ENCODE measurements around the gene SPSB2. TPM values are rescaled to one million over a fixed set of nuclear protein-coding genes. Genes with fewer than 3 reads are reported as not detected.

Gene SPSB2
- total RNA-seq, 1 donor = 11.9 TPM

DNA sequence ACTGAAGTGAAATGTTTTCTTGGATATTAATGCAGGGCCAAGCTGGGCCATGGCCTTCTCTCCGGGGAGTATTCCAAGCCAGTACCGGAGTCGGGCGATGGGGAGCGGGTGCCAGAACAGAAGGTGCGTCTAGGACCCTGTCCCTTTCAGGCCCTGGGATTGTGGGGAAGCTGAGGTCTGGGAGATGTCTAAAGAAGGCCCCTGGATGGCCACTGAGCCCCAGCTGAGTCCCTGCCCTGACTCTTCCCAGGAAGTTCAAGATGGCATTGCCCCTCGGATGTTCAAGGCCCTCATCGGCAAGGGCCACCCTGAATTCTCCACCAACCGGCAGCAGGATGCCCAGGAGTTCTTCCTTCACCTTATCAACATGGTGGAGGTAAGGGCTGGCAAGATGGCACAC, 13.0 kb downstream of the SPSB2 start:
- Histone ChIP-seq H3K4me2 (ENCODE audit: insufficient read depth, low read length) (no peak overlapping the region), H2AFZ (ENCODE audit: low read length) (no peak overlapping the region), H3K27ac (ENCODE audit: low read depth, low read length) (no peak overlapping the region), H3K79me2 (ENCODE audit: insufficient read depth, low read length) (peaks cover 20% of the 10 kb centered on the region), H3K27me3 (ENCODE audit: insufficient read depth, low read length) (no peaks in the 10 kb centered on the region), H3K9me3 (ENCODE audit: low read depth, low read length) (no peaks in the 10 kb centered on the region), H3K4me3 (ENCODE audit: insufficient read depth, low read length) (no peak overlapping the region), H4K20me1 (ENCODE audit: insufficient read depth, low read length) (no peaks in the 10 kb centered on the region), H3K36me3 (ENCODE audit: insufficient read depth, low read length) (peaks cover 83% of the 10 kb centered on the region), H3K4me1 (ENCODE audit: insufficient read depth, low read length) (peaks cover 5% of the 10 kb centered on the region)
- no peak for TF ChIP-seq CTCF (IDR thresholded peaks at IDR 0.05; ENCODE audit: extremely low read depth, low read depth, low read length)
- DNase-seq (ENCODE audit: insufficient read length, low spot score, missing footprints) = no peak

GRCh38 chr12:6858799-6859198, 14.3 kb downstream of the SPSB2 start:
- peaks cover 33% of the 10 kb centered on the region for H3K79me2 ChIP-seq (ENCODE audit: insufficient read depth, low read length)
- peaks cover 10% of the 10 kb centered on the region for H3K4me1 ChIP-seq (ENCODE audit: insufficient read depth, low read length)
- no peak overlapping the region for H3K4me2 ChIP-seq (ENCODE audit: insufficient read depth, low read length)
- no peak for TF ChIP-seq CTCF (IDR thresholded peaks at IDR 0.05; ENCODE audit: extremely low read depth, low read depth, low read length)
- H4K20me1 ChIP-seq (ENCODE audit: insufficient read depth, low read length) = no peaks in the 10 kb centered on the region
- no peak overlapping the region for H3K4me3 ChIP-seq (ENCODE audit: insufficient read depth, low read length)
- no peaks in the 10 kb centered on the region for H3K27me3 ChIP-seq (ENCODE audit: insufficient read depth, low read length)
- no peak overlapping the region for H3K27ac ChIP-seq (ENCODE audit: low read depth, low read length)
- DNase-seq (ENCODE audit: insufficient read length, low spot score, missing footprints) = peak; percentile 53
- peaks cover 83% of the 10 kb centered on the region for H3K36me3 ChIP-seq (ENCODE audit: insufficient read depth, low read length)
- no peak overlapping the region for H2AFZ ChIP-seq (ENCODE audit: low read length)
- H3K9me3 ChIP-seq (ENCODE audit: low read depth, low read length) = no peaks in the 10 kb centered on the region

DNA sequence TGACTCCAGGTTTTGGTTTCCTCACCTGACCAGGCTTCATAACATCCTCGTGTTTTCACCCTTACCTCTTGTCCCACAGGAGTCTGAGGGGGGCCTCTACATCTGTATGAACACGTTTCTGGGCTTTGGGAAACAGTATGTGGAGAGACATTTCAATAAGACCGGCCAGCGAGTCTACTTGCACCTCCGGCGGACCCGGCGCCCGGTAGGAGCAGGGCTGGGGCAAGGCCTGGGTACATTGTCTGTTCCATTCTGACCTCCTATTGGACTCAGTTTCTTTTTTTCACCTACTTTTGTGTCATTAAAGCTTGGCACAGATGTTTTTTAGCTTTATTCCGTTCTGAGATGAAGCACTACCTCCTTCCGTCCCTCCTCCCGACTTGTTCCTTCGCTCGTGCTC, 17.8 kb downstream of the SPSB2 start:
- H3K27me3 ChIP-seq (ENCODE audit: insufficient read depth, low read length) = no peaks in the 10 kb centered on the region
- H4K20me1 ChIP-seq (ENCODE audit: insufficient read depth, low read length) = peaks cover 3% of the 10 kb centered on the region
- H3K79me2 ChIP-seq (ENCODE audit: insufficient read depth, low read length) = peaks cover 42% of the 10 kb centered on the region
- no peak overlapping the region for H3K4me3 ChIP-seq (ENCODE audit: insufficient read depth, low read length)
- H3K4me1 ChIP-seq (ENCODE audit: insufficient read depth, low read length) = peaks cover 23% of the 10 kb centered on the region
- no peak for TF ChIP-seq CTCF (IDR thresholded peaks at IDR 0.05; ENCODE audit: extremely low read depth, low read depth, low read length)
- no peak overlapping the region for H2AFZ ChIP-seq (ENCODE audit: low read length)
- no peak overlapping the region for H3K4me2 ChIP-seq (ENCODE audit: insufficient read depth, low read length)
- peaks cover 53% of the 10 kb centered on the region for H3K36me3 ChIP-seq (ENCODE audit: insufficient read depth, low read length)
- H3K9me3 ChIP-seq (ENCODE audit: low read depth, low read length) = no peaks in the 10 kb centered on the region
- H3K27ac ChIP-seq (ENCODE audit: low read depth, low read length) = no peak overlapping the region
- peak; percentile 77 for DNase-seq (ENCODE audit: insufficient read length, low spot score, missing footprints)

- peaks cover 51% of the 10 kb centered on the region for H3K36me3 ChIP-seq (ENCODE audit: insufficient read depth, low read length)
- peaks cover 52% of the 10 kb centered on the region for H3K79me2 ChIP-seq (ENCODE audit: insufficient read depth, low read length)
- DNase-seq (ENCODE audit: insufficient read length, low spot score, missing footprints) = peak; percentile 34
Observed at GRCh38 chr12:6854036-6854435, 19.1 kb downstream of the SPSB2 start.

More at GRCh38 chr12:6854036-6854435, 19.1 kb downstream of the SPSB2 start:
- Histone ChIP-seq H4K20me1 (ENCODE audit: insufficient read depth, low read length) (peaks cover 3% of the 10 kb centered on the region), H3K4me2 (ENCODE audit: insufficient read depth, low read length) (peak overlapping the region; percentile 97), H3K27me3 (ENCODE audit: insufficient read depth, low read length) (no peaks in the 10 kb centered on the region), H2AFZ (ENCODE audit: low read length) (no peak overlapping the region), H3K9me3 (ENCODE audit: low read depth, low read length) (no peaks in the 10 kb centered on the region), H3K27ac (ENCODE audit: low read depth, low read length) (peak overlapping the region; percentile 90), H3K4me1 (ENCODE audit: insufficient read depth, low read length) (peaks cover 26% of the 10 kb centered on the region), H3K4me3 (ENCODE audit: insufficient read depth, low read length) (no peak overlapping the region)
- TF ChIP-seq CTCF (IDR thresholded peaks at IDR 0.05; ENCODE audit: extremely low read depth, low read depth, low read length) = no peak

All from osteoblast (primary cell).